Endothelial cell of umbilical vein (primary cell): ENCODE measurements around the gene LCT.

Source experiments
- CTCF ChIP-seq, 2 donors: IDR thresholded peaks; 1 replicate in 1 of 2; 2 replicates in 1 of 2; pipeline ENCODE4 v1.5.1; 2011; ENCODE audit warnings: low read length in 2 of 2, mild to moderate bottlenecking in 2 of 2, moderate library complexity in 2 of 2, control low read depth in 1 of 2, inconsistent platforms in 1 of 2, low read depth in 1 of 2; ENCODE audit not compliant: insufficient read depth in 1 of 2; ENCODE audit errors: extremely low read depth in 1 of 2
- EZH2 ChIP-seq: IDR thresholded peaks from 2 replicates; pipeline ENCODE4 v1.6.1; 2012; ENCODE audit warnings: borderline replicate concordance, low read depth, mild to moderate bottlenecking, moderate library complexity, low read length, inconsistent platforms; ENCODE audit not compliant: severe bottlenecking
- FOS ChIP-seq: IDR thresholded peaks from 2 replicates; pipeline ENCODE4 v1.6.1; 2011; ENCODE audit warnings: mild to moderate bottlenecking, low read length, moderate library complexity, borderline replicate concordance; ENCODE audit not compliant: insufficient read depth
- GATA2 ChIP-seq: IDR thresholded peaks from 2 replicates; pipeline ENCODE4 v1.7.0; 2011; ENCODE audit warnings: low read depth, mild to moderate bottlenecking, moderate library complexity, mixed read lengths, low read length; ENCODE audit not compliant: insufficient read length, insufficient read depth
- JUN ChIP-seq: IDR thresholded peaks from 2 replicates; pipeline ENCODE4 v1.6.1; 2011; ENCODE audit warnings: borderline replicate concordance, low read depth; ENCODE audit not compliant: insufficient read length, insufficient read depth
- MYC ChIP-seq: IDR thresholded peaks from one replicate; pipeline ENCODE4 v1.6.1; 2011; ENCODE audit warnings: mild to moderate bottlenecking, low read depth, low read length
- POLR2A ChIP-seq: IDR thresholded peaks from 2 replicates; pipeline ENCODE4 v1.6.1; 2012; ENCODE audit warnings: low read depth, mild to moderate bottlenecking, control low read depth, low read length
- POLR2AphosphoS5 ChIP-seq: IDR thresholded peaks from 2 replicates; pipeline ENCODE4 v1.6.1; 2012; ENCODE audit warnings: low read depth, mild to moderate bottlenecking, control low read depth, low read length, moderate library complexity; ENCODE audit not compliant: insufficient read depth

- TF ChIP-seq CTCF (IDR thresholded peaks at IDR 0.05; ENCODE audit: extremely low read depth in 1 of 2, insufficient read depth in 1 of 2, low read depth in 1 of 2, low read length in 2 of 2) (no peak), POLR2A (no peak), FOS (no peak), POLR2AphosphoS5 (no peak), GATA2 (no peak), MYC (no peak), JUN (no peak), EZH2 (no peak)
Observed at GRCh38 chr2:135829378-135830135, 7.4 kb downstream of the LCT start.
